Pancreas (tissue), 10 donors: ENCODE measurements around the gene SMIM21. TPM values are rescaled to one million over a fixed set of nuclear protein-coding genes. Genes with fewer than 3 reads are reported as not detected.

Experiments used
- ATAC-seq, 4 donors: fragments of 200-7000 bp; cut with Tn5 transposase; one replicate each; pipeline versions ENCODE4 v1.8.0 to v1.9.1; 2020; ENCODE audit warnings: mild to moderate bottlenecking in 4 of 4, moderate library complexity in 4 of 4
- DNase-seq, 6 donors: peaks; one replicate each; pipeline ENCODE4 v3.0.0-alpha.2; 2020
- FAIRE-seq: peaks from 2 replicates; lab custom pipeline; 2012; peaks lifted over from hg19 to GRCh38; lab: Jason Lieb, UNC
- H3K27ac ChIP-seq, 4 donors: fragments of 200-600 bp; sonication (generic); 1 replicate in 3 of 4; 2 replicates in 1 of 4; pipeline versions ENCODE4 v1.5.0 to v1.8.0; 2020
- H3K27me3 ChIP-seq, 4 donors: fragments of 200-600 bp; one replicate each; pipeline ENCODE4 v1.8.0; 2021
- H3K36me3 ChIP-seq, 3 donors: fragments of 200-600 bp; sonication (generic) in 1 of 3; one replicate each; pipeline versions ENCODE4 v1.5.0 to v1.8.0; 2020 to 2021
- H3K4me1 ChIP-seq, 3 donors: fragments of 200-600 bp; one replicate each; pipeline ENCODE4 v1.8.0; 2021
- H3K4me3 ChIP-seq, 4 donors: fragments of 200-600 bp; sonication (generic) in 2 of 4; one replicate each; pipeline versions ENCODE4 v1.5.0 to v1.8.0; 2020 to 2021
- H3K9me3 ChIP-seq, 4 donors: fragments of 200-600 bp; one replicate each; pipeline ENCODE4 v1.8.0; 2021
- WGBS, 2 donors: extraction: QIAGEN DNeasy Blood & Tissue Kit; methylation state at CpG; one replicate each; pipeline ENCODE4 v1.1.7; 2013; 5-methylcytosine and 5-hydroxymethylcytosine counted together
- intact Hi-C, 3 donors: fragments of 100-400 bp; cut with DNase I; formaldehyde crosslinking; loops; one replicate each; pipeline versions ENCODE4 v1.11.1 to v1.14.2; 2022
- polyA plus RNA-seq, 2 donors: library from polyadenylated mRNA; stranded (reverse); fragments of 200-250 nt; gene quantifications; one replicate each; pipeline ENCODE4 v1.2.3, GENCODE V29; 2013
- total RNA-seq, 6 donors: library from RNA; stranded (reverse); fragmentation: NEBNext Ultra II Directional in 4 of 6; extraction: Animal tissue kit (Norgen Biotek cat#: 25700) in 4 of 6; gene quantifications; one replicate each; pipeline versions ENCODE4 v1.2.1 to v1.2.4, GENCODE V29; 2021 to 2023
- TF ChIP-seq, protein P1 (sequence below), 4 donors: fragments of 200-600 bp; sonication (generic) in 3 of 4; IDR thresholded peaks; one replicate each; pipeline versions ENCODE4 v1.5.0 to v1.8.0; 2021; ENCODE audit warnings: antibody characterized with exemption in 4 of 4
- donor health status: healthy with polysubstance abuse.
- donor health status: DM: no; HTN: no; CAD: no; lungs with moderate emphysema.
- donor health status: DM: no; HTN: no; CAD: no.
- donor health status: control.
- donor health status: control.
- donor health status: Bipolar disorder and iron deficiency.
- donor health status: DM: yes; HTN: yes; CAD: no.
- donor health status: DM: no; HTN: no; CAD: no.
- donor health status: DM: no; HTN: no; CAD: no.
- donor health status: DM: yes; HTN: yes; CAD: no.

SMIM21 gene
- total and polyA plus RNA-seq, 8 donors, result 0.02 TPM; not detected in 7

DNA sequence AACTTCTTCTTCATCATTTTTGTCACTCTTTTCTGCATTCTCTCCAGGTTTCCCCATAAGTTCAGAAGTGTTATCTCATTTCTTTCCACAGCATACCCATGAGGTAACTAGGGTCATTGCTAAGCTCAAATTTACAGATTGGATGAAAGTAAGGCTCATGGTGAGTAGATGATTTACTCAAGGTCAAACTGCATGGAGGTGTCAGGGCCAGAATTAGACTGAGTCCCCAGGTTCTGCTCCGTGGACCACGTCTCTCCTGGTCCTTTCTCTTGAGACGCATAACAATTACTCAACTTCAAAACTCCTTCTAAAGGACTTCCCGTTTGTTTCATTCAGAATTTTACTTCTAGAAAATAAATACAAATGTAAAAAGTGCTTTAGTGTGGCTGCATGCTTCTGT lies 43.4 kb downstream of the SMIM21 start:
- ATAC-seq, result no peak

DNA sequence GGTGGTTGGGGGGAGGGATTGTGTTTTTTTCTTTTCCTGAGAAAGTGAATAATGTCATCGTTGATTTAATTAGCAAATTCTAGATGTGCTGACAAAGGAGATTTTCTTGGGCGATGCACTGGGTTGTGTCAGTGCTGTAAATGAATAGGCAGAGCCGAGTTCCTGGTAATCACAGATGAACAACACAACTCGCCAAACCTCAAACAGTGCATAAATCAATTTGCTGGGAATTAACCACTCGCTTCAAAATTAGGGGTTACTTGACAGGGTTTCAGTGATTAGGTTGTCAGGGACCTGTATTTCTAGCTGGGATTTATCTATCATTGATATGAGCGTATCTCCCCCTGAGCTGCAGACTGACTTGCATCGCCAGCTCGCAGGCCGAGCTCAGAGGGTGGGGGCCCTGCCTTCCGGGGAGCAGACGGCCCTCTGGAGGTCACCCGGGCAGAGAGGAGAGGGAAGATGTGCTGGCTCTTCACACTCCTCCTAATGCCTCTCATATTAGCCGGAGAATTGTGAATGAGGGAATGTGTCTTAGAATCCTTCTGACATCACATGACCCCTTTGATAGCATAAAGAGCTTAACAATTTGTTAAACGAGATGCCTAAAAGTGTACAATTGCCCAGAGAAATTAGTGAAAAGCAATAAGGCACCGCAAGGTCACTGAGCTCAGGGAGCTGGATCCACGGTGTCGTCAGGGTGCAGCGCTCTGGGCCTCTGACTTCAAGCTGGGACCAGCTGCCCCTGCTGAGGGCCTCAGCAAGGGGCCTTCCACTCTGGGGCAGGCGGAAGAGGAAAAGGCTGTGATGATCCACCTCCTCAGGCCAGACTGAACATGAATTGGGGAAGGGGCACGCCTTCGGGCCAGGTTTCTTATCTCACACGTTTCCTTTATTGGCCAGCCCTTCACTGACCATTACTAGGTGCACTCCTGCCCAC lies 48.9 kb downstream of the SMIM21 start:
- Histone ChIP-seq H3K27ac (no peak overlapping the region), H3K36me3 (no peaks in the 10 kb centered on the region), H3K9me3 (no peaks in the 10 kb centered on the region), H3K4me1 (no peaks in the 10 kb centered on the region), H3K27me3 (no peaks in the 10 kb centered on the region), H3K4me3 (no peak overlapping the region)
- FAIRE-seq, result no peak
- intact Hi-C loops, result no loop called here
- TF ChIP-seq, protein P1, sequence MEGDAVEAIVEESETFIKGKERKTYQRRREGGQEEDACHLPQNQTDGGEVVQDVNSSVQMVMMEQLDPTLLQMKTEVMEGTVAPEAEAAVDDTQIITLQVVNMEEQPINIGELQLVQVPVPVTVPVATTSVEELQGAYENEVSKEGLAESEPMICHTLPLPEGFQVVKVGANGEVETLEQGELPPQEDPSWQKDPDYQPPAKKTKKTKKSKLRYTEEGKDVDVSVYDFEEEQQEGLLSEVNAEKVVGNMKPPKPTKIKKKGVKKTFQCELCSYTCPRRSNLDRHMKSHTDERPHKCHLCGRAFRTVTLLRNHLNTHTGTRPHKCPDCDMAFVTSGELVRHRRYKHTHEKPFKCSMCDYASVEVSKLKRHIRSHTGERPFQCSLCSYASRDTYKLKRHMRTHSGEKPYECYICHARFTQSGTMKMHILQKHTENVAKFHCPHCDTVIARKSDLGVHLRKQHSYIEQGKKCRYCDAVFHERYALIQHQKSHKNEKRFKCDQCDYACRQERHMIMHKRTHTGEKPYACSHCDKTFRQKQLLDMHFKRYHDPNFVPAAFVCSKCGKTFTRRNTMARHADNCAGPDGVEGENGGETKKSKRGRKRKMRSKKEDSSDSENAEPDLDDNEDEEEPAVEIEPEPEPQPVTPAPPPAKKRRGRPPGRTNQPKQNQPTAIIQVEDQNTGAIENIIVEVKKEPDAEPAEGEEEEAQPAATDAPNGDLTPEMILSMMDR (IDR thresholded peaks at IDR 0.05), result no peak
- ATAC-seq, result no peak
- 55 to 59% methylated on average over 22 of the region's 22 CpGs for WGBS, 2 donors
- no peak for DNase-seq

More for the DNA sequence above, 43.4 kb downstream of the SMIM21 start:
- H3K36me3 ChIP-seq, result no peaks in the 10 kb centered on the region
- no peak overlapping the region for H3K4me3 ChIP-seq
- H3K4me1 ChIP-seq, result no peaks in the 10 kb centered on the region
- H3K9me3 ChIP-seq, result no peaks in the 10 kb centered on the region
- FAIRE-seq, result no peak
- TF ChIP-seq, protein P1 (IDR thresholded peaks at IDR 0.05), result no peak
- H3K27ac ChIP-seq, result no peak overlapping the region
- intact Hi-C loops, result no loop called here
- H3K27me3 ChIP-seq, result no peaks in the 10 kb centered on the region
- WGBS, 2 donors, result 41 to 45% methylated on average over 4 of the region's 4 CpGs
- DNase-seq, result no peak

DNA sequence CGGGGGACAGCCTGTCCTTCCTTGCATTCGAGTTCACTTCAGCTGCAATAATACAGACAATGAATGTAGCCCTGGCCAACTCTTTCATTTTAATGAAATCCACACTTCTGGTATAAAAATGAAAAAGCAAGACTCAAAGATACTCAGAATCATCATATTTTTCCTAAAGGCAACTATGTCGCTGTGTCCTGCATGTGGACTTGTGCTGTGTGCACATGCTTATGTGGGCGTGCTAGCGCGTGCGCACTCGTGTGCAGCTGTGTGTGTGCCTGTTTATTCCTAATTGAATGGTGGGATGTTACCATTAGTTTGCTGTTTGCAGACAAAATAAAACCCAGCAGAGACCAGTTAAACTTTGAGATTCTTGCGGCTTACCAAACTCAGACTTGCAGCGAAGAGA lies 49.6 kb downstream of the SMIM21 start:
- Histone ChIP-seq H3K36me3 (no peaks in the 10 kb centered on the region), H3K27me3 (no peaks in the 10 kb centered on the region), H3K27ac (no peak overlapping the region), H3K4me1 (no peaks in the 10 kb centered on the region), H3K4me3 (no peak overlapping the region), H3K9me3 (no peaks in the 10 kb centered on the region)
- WGBS, 2 donors, result 90% methylated on average over 10 of the region's 10 CpGs
- FAIRE-seq (no peak), ATAC-seq (no peak), DNase-seq (no peak)
- intact Hi-C loops, result no loop called here
- TF ChIP-seq, protein P1 (IDR thresholded peaks at IDR 0.05), result no peak

DNA sequence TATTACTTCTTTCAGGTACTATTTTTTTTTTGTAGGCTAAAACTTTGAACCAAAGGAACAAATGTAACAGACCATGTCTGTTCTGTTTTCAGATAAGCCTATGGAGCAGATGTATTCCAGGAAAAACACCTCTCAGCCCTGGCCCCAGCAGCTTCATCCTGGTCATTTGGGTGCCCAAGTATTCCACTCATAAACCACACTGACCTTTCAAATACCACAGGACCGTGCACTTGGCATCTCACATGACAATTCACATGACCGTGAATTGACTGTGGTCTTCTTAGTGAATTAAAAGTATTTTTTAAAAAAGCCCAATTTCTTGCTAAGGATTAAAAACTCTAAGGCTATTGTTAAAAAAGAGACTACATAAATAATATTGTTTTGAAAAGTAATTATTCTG lies 50.2 kb downstream of the SMIM21 start:
- ATAC-seq, result no peak
- Histone ChIP-seq H3K9me3 (no peaks in the 10 kb centered on the region), H3K4me3 (no peak overlapping the region), H3K4me1 (no peaks in the 10 kb centered on the region), H3K27me3 (no peaks in the 10 kb centered on the region), H3K27ac (no peak overlapping the region), H3K36me3 (no peaks in the 10 kb centered on the region)
- DNase-seq, result no peak
- TF ChIP-seq, protein P1 (IDR thresholded peaks at IDR 0.05), result no peak
- 54 to 86% methylated on average over 2 of the region's 2 CpGs for WGBS, 2 donors
- intact Hi-C loops, result no loop called here
- FAIRE-seq, result no peak

GRCh38 chr18:75376004-75376403 lies 51.5 kb downstream of the SMIM21 start:
- Histone ChIP-seq H3K9me3 (no peaks in the 10 kb centered on the region), H3K27me3 (no peaks in the 10 kb centered on the region), H3K4me3 (no peak overlapping the region), H3K4me1 (no peaks in the 10 kb centered on the region), H3K27ac (no peak overlapping the region), H3K36me3 (no peaks in the 10 kb centered on the region)
- ATAC-seq (no peak), DNase-seq (no peak), FAIRE-seq (no peak)
- 87% methylated on average over 3 of the region's 3 CpGs for WGBS, 2 donors
- TF ChIP-seq, protein P1 (IDR thresholded peaks at IDR 0.05), result no peak
- intact Hi-C loops, result no loop called here
